B cell (primary cell): ENCODE data around the gene RTN4RL2. TPM values are rescaled to one million over a fixed set of nuclear protein-coding genes. Genes with fewer than 3 reads are reported as not detected.

Experiments used
- ATAC-seq: fragments of 200-7000 bp; cut with Tn5 transposase; one replicate; pipeline ENCODE4 v1.10.0; 2021; ENCODE audit warnings: low read depth, mild to moderate bottlenecking, moderate number of reproducible peaks, moderate library complexity
- CTCF ChIA-PET: fragments of 350-600 bp; sonication (Branson Sonifier 250); formaldehyde crosslinking; loops from one replicate; lab custom pipeline; 2021; ENCODE audit warnings: antibody characterized with exemption, inconsistent platforms; lab: Charles Lee
- POLR2A ChIA-PET: fragments of 350-600 bp; sonication (Branson Sonifier 250); formaldehyde crosslinking; loops from one replicate; lab custom pipeline; 2021; ENCODE audit warnings: antibody characterized with exemption; lab: Charles Lee
- DNase-seq: peaks from one replicate; pipeline ENCODE4 v3.0.0; 2013
- H2AFZ ChIP-seq: 2 replicates; pipeline ENCODE4 v1.6.1; 2012; ENCODE audit warnings: mild to moderate bottlenecking, low read depth, low read length; ENCODE audit not compliant: insufficient read depth, poor library complexity, severe bottlenecking
- H3K27ac ChIP-seq, 2 donors: 1 replicate in 1 of 2; 2 replicates in 1 of 2; pipeline ENCODE4 v1.5.1; 2012 to 2013; ENCODE audit warnings: low read length in 2 of 2, mild to moderate bottlenecking in 2 of 2, moderate library complexity in 1 of 2
- H3K27me3 ChIP-seq, 4 experiments: fragments of 200-600 bp in 1 of 4; sonication (generic) in 1 of 4; replicated peaks in 1 of 4; 1 replicate in 2 of 4; 2 replicates in 2 of 4; pipeline versions ENCODE4 v1.6.1 to v1.7.0; 2013 to 2016; ENCODE audit warnings: low read length in 3 of 4, mild to moderate bottlenecking in 2 of 4, mixed read lengths in 1 of 4, moderate library complexity in 1 of 4; ENCODE audit not compliant: insufficient read depth in 4 of 4, control insufficient read depth in 3 of 4; ENCODE audit errors: control extremely low read depth in 1 of 4
- H3K36me3 ChIP-seq, 2 experiments: replicated peaks in 1 of 2; 1 replicate in 1 of 2; 2 replicates in 1 of 2; pipeline versions ENCODE4 v1.6.1 to v1.7.1; 2013; ENCODE audit warnings: low read length in 1 of 2; ENCODE audit not compliant: insufficient read depth in 2 of 2, control insufficient read depth in 1 of 2; ENCODE audit errors: control extremely low read depth in 1 of 2, extremely low read depth in 1 of 2
- H3K4me1 ChIP-seq, 2 donors: fragments of 200-600 bp in 1 of 2; sonication (generic) in 1 of 2; 1 replicate in 1 of 2; 2 replicates in 1 of 2; pipeline versions ENCODE4 v1.5.1 to v1.6.1; 2013 to 2017; ENCODE audit warnings: low read length in 2 of 2; ENCODE audit not compliant: control insufficient read depth in 2 of 2, insufficient read depth in 2 of 2
- H3K4me2 ChIP-seq: replicated peaks from 2 replicates; pipeline ENCODE3; 2012; ENCODE audit warnings: mild to moderate bottlenecking, low read depth, low read length; ENCODE audit not compliant: poor library complexity, severe bottlenecking
- H3K4me3 ChIP-seq, 5 experiments: fragments of 200-600 bp in 1 of 5; sonication (generic) in 1 of 5; 1 replicate in 3 of 5; 2 replicates in 2 of 5; pipeline versions ENCODE4 v1.5.1 to v1.7.0; 2011 to 2016; ENCODE audit warnings: low read length in 4 of 5, mild to moderate bottlenecking in 4 of 5, low read depth in 2 of 5, control low read depth in 1 of 5, moderate library complexity in 1 of 5; ENCODE audit not compliant: insufficient read depth in 1 of 5; ENCODE audit errors: control extremely low read depth in 1 of 5, extremely low read depth in 1 of 5
- H3K79me2 ChIP-seq: fragments of 200-600 bp; sonication (generic); one replicate; pipeline ENCODE4 v1.6.0; 2016; ENCODE audit warnings: low read length; ENCODE audit not compliant: control insufficient read depth, insufficient read depth
- H3K9ac ChIP-seq: fragments of 200-600 bp; sonication (generic); 2 replicates; pipeline ENCODE4 v1.6.1; 2017; ENCODE audit warnings: mild to moderate bottlenecking, low read length, moderate library complexity
- H3K9me3 ChIP-seq, 3 donors: one replicate each; pipeline versions ENCODE4 v1.6.1 to v1.7.1; 2013; ENCODE audit warnings: low read length in 2 of 3; ENCODE audit not compliant: control insufficient read depth in 2 of 3, insufficient read depth in 1 of 3; ENCODE audit errors: control extremely low read depth in 1 of 3
- H4K20me1 ChIP-seq: 2 replicates; pipeline ENCODE4 v1.6.0; 2012; ENCODE audit warnings: mild to moderate bottlenecking, low read length; ENCODE audit not compliant: insufficient read depth, control insufficient read depth, poor library complexity, severe bottlenecking
- H3K27ac Mint-ChIP-seq: one replicate; pipeline ENCODE4 v1.8.0; 2021; ENCODE audit warnings: mixed read lengths
- H3K27me3 Mint-ChIP-seq: one replicate; pipeline ENCODE4 v1.8.0; 2021; ENCODE audit warnings: mixed read lengths
- H3K4me1 Mint-ChIP-seq: one replicate; pipeline ENCODE4 v1.8.0; 2021; ENCODE audit warnings: mixed read lengths
- H3K4me3 Mint-ChIP-seq: one replicate; pipeline ENCODE4 v1.8.0; 2021; ENCODE audit warnings: mixed read lengths
- H3K9me3 Mint-ChIP-seq: one replicate; pipeline ENCODE4 v1.8.0; 2022; ENCODE audit warnings: mixed read lengths; ENCODE audit not compliant: insufficient read depth
- CTCF ChIP-seq: fragments of 200-600 bp; IDR thresholded peaks from one replicate; pipeline ENCODE4 v1.8.0; 2022; ENCODE audit warnings: antibody characterized with exemption, mild to moderate bottlenecking
- EZH2 ChIP-seq: IDR thresholded peaks from 2 replicates; pipeline ENCODE4 v1.6.1; 2012; ENCODE audit warnings: borderline replicate concordance, low read depth, mild to moderate bottlenecking, moderate library complexity, low read length; ENCODE audit not compliant: insufficient read depth, poor library complexity, severe bottlenecking
- WGBS: methylation state at CpG from one replicate; pipeline ENCODE4 v1.1.5; 2013; ENCODE audit warnings: missing lambda C conversion rate; ENCODE audit not compliant: insufficient coverage; 5-methylcytosine and 5-hydroxymethylcytosine counted together
- intact Hi-C: fragments of 100-400 bp; cut with micrococcal nuclease; formaldehyde crosslinking; loops from one replicate; pipeline ENCODE4 v1.10.0; 2022
- polyA plus RNA-seq: library from polyadenylated mRNA; depleted of rRNA; stranded (reverse); fragments of >200 nt; gene quantifications from 2 replicates; pipeline ENCODE4 v1.2.3, GENCODE V29; 2012
- total RNA-seq, 2 donors: library from RNA; stranded (reverse); fragments of 120-200 nt in 1 of 2; gene quantifications; 1 replicate in 1 of 2; 2 replicates in 1 of 2; pipeline versions ENCODE4 v1.2.3 to v1.2.4, GENCODE V29; 2013 to 2022

Gene RTN4RL2
- total and polyA plus RNA-seq, 2 donors (not counting 1 experiment from before 2014, with no cell fraction given) = 0.12 to 0.13 TPM

GRCh38 chr11:57487920-57488659 is 27.8 kb downstream of the RTN4RL2 start:
- DNase-seq (no peak), ATAC-seq (no peak)
- H4K20me1 ChIP-seq = no peaks in the 10 kb centered on the region
- peaks cover 22 to 25% of the 10 kb centered on the region in 2 donors for H3K4me1 ChIP-seq
- no peaks in the 10 kb centered on the region for H3K27me3 Mint-ChIP-seq
- WGBS = 98% methylated on average over 4 of the region's 6 CpGs
- POLR2A ChIA-PET = no interaction called here
- no peak overlapping the region for H3K27ac ChIP-seq
- no peaks in the 10 kb centered on the region for H3K36me3 ChIP-seq
- no peaks in the 10 kb centered on the region for H3K79me2 ChIP-seq
- H3K27me3 ChIP-seq = peaks cover 0 to 7% (median 3%) of the 10 kb centered on the region in 4 experiments
- TF ChIP-seq EZH2 (no peak), CTCF (no peak)
- peaks cover 20% of the 10 kb centered on the region for H3K4me1 Mint-ChIP-seq
- no peak overlapping the region for H3K9ac ChIP-seq
- H3K4me3 ChIP-seq = no peak overlapping the region
- no peak overlapping the region for H3K4me3 Mint-ChIP-seq
- H3K9me3 Mint-ChIP-seq = no peaks in the 10 kb centered on the region
- CTCF ChIA-PET = interaction anchor here (12.1 to 12.5 kb wide), 2 partner anchors 31 to 41 kb away, joined by 148 to 355 read pairs; partner anchors contain the start of gene TIMM10
- H3K4me2 ChIP-seq = no peak overlapping the region
- no peak overlapping the region for H3K27ac Mint-ChIP-seq
- H2AFZ ChIP-seq = no peak overlapping the region
- H3K9me3 ChIP-seq = peaks cover 0 to 4% (median 0%) of the 10 kb centered on the region in 3 donors
- intact Hi-C loops = no loop called here
